GM06990 (cell line): ENCODE data around the gene NCOA6.
"Not testable (repeated sequence)": the region's sequence is repeated elsewhere in the genome, so short reads cannot be mapped to it uniquely, and the experiment has no call there.

Source experiments
- DNase-seq: peaks from one replicate; pipeline ENCODE4 v3.0.0-alpha.2; 2011; ENCODE audit not compliant: insufficient read length; ENCODE audit errors: extremely low read depth
- H3K27me3 ChIP-seq: replicated peaks from 2 replicates; pipeline ENCODE4 v1.6.0; 2011; ENCODE audit warnings: low read length; ENCODE audit not compliant: control insufficient read depth, insufficient read depth
- H3K36me3 ChIP-seq: 2 replicates; pipeline ENCODE4 v1.5.1; 2011; ENCODE audit warnings: low read length; ENCODE audit not compliant: control insufficient read depth, insufficient read depth
- H3K4me3 ChIP-seq: replicated peaks from 2 replicates; pipeline ENCODE4 v1.5.1; 2011; ENCODE audit warnings: low read depth, mild to moderate bottlenecking, control low read depth, low read length
- CTCF ChIP-seq: IDR thresholded peaks from 2 replicates; pipeline ENCODE4 v1.5.1; 2011; ENCODE audit warnings: low read length, control low read depth, mild to moderate bottlenecking, inconsistent platforms; ENCODE audit not compliant: insufficient read depth, poor library complexity, severe bottlenecking

NCOA6 gene

GRCh38 chr20:34743039-34743438 is 82.4 kb downstream of the NCOA6 start:
- Histone ChIP-seq H3K4me3 (no peak overlapping the region), H3K27me3 (no peaks in the 10 kb centered on the region), H3K36me3 (peaks cover 11% of the 10 kb centered on the region)
- no peak for TF ChIP-seq CTCF
- DNase-seq = no peak

- Histone ChIP-seq H3K4me3 (no peak overlapping the region), H3K27me3 (no peaks in the 10 kb centered on the region), H3K36me3 (peaks cover 1% of the 10 kb centered on the region)
- DNase-seq = no peak
- no peak for TF ChIP-seq CTCF
Measured at GRCh38 chr20:34736106-34736735, 89.2 kb downstream of the NCOA6 start.

- Histone ChIP-seq H3K36me3 (peaks cover 1% of the 10 kb centered on the region), H3K27me3 (no peaks in the 10 kb centered on the region), H3K4me3 (no peak overlapping the region)
- no peak for DNase-seq
- TF ChIP-seq CTCF = no peak
Measured at GRCh38 chr20:34732523-34732922, 92.9 kb downstream of the NCOA6 start.

GRCh38 chr20:34729416-34729815 is 96.0 kb downstream of the NCOA6 start:
- no peak for TF ChIP-seq CTCF
- DNase-seq = no peak
- Histone ChIP-seq H3K4me3 (no peak overlapping the region), H3K27me3 (no peaks in the 10 kb centered on the region), H3K36me3 (peaks cover 8% of the 10 kb centered on the region)

DNA sequence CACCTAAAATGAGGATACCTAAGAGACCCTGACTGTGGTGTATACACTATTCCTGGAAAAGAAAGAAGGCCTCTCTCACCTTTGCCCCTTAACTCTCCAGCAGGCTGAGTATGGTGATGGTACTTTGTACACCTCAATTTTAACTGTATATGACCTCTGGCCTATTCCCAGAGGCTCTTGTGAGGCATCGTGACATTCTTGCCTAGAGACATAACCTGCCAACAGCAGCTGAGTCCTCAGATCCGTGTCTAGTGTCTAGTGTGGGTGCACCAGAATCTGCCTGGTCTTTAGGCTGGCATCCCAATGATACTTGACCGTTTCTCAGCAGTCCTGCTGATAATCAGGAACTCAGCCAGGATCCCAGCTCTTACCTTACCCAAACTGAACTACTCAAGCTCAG is 101.3 kb downstream of the NCOA6 start:
- no peak for TF ChIP-seq CTCF

GRCh38 chr20:34722560-34722959 is 102.9 kb downstream of the NCOA6 start:
- not testable (repeated sequence) for H3K27me3 ChIP-seq, DNase-seq, H3K4me3 ChIP-seq, H3K36me3 ChIP-seq

More for the DNA sequence above, 101.3 kb downstream of the NCOA6 start:
- Histone ChIP-seq H3K27me3 (no peaks in the 10 kb centered on the region), H3K36me3 (peaks cover 7% of the 10 kb centered on the region), H3K4me3 (no peak overlapping the region)
- no peak for DNase-seq
